Measurements from ENCODE around the gene SMTN.
A peak's percentile ranks its signal among the peaks of the same experiment; 100 is the strongest.
"Not testable (repeated sequence)": the region's sequence is repeated elsewhere in the genome, so short reads cannot be mapped to it uniquely, and the experiment has no call there.

Gene SMTN

GRCh38 chr22:31073545-31074145, 7.5 kb upstream of the SMTN start:
- DNase-seq, result not testable (repeated sequence)

- no peak for DNase-seq
These were observed 5.2 kb upstream of the SMTN start for GRCh38 chr22:31075961-31076360.

- DNase-seq, result no peak
These were observed 3.4 kb upstream of the SMTN start for GRCh38 chr22:31077681-31078080.

- not testable (repeated sequence) for DNase-seq
These were observed 2.7 kb upstream of the SMTN start for GRCh38 chr22:31078389-31078788.

- no peak for DNase-seq
These were observed 1.9 kb upstream of the SMTN start for GRCh38 chr22:31079095-31079642.

GRCh38 chr22:31080164-31080847, 812 bp upstream of the SMTN start:
- no peak for DNase-seq

GRCh38 chr22:31081963-31082605, 966 bp downstream of the SMTN start:
- DNase-seq, result no peak

GRCh38 chr22:31082606-31083376, 1.7 kb downstream of the SMTN start:
- DNase-seq, result no peak

- DNase-seq, result no peak
These were observed 2.3 kb downstream of the SMTN start for GRCh38 chr22:31083377-31083768.

GRCh38 chr22:31083923-31084810, 3.0 kb downstream of the SMTN start:
- no peak for DNase-seq

- DNase-seq, result peak; percentile 91
These were observed 3.8 kb downstream of the SMTN start for GRCh38 chr22:31084811-31085492.

GRCh38 chr22:31085493-31085824, 4.3 kb downstream of the SMTN start:
- DNase-seq, result no peak

- no peak for DNase-seq
These were observed 4.8 kb downstream of the SMTN start for GRCh38 chr22:31085928-31086327.

- DNase-seq, result no peak
These were observed 5.7 kb downstream of the SMTN start for GRCh38 chr22:31086703-31087330.

- no peak for DNase-seq
These were observed 6.7 kb downstream of the SMTN start for GRCh38 chr22:31087744-31088215.

- DNase-seq, result no peak
These were observed 7.3 kb downstream of the SMTN start for GRCh38 chr22:31088233-31088986.

GRCh38 chr22:31089160-31090100, 8.3 kb downstream of the SMTN start:
- DNase-seq, result peak; percentile 68

- no peak for DNase-seq
These were observed 9.3 kb downstream of the SMTN start for GRCh38 chr22:31090217-31091085.

All from retina (tissue), 1 donor.